GM23338 (cell line): ENCODE data around the gene ZMYM4. TPM values are rescaled to one million over a fixed set of nuclear protein-coding genes. Genes with fewer than 3 reads are reported as not detected.

ENCODE experiments used
- ATAC-seq: fragments of 200-7000 bp; cut with Tn5 transposase; 3 replicates; pipeline ENCODE4 v1.9.1; 2020
- DNase-seq: peaks from one replicate; pipeline ENCODE4 v3.0.0-alpha.2; 2015; ENCODE audit warnings: low spot score
- H2AFZ ChIP-seq: fragments of 200-600 bp; sonication (generic); 2 replicates; pipeline ENCODE4 v1.8.0; 2016; ENCODE audit warnings: antibody characterized with exemption, mild to moderate bottlenecking, moderate library complexity
- H3F3A ChIP-seq: fragments of 200-600 bp; sonication (generic); replicated peaks from 2 replicates; pipeline ENCODE4 v1.8.0; 2017; ENCODE audit warnings: antibody characterized with exemption, mixed run types, low read depth
- H3K27ac ChIP-seq: fragments of 200-600 bp; sonication (generic); 2 replicates; pipeline ENCODE4 v1.6.1; 2016; ENCODE audit warnings: low read depth
- H3K27me3 ChIP-seq: fragments of 200-600 bp; sonication (generic); 2 replicates; pipeline ENCODE4 v1.8.0; 2016; ENCODE audit warnings: mild to moderate bottlenecking, mixed run types, moderate library complexity; ENCODE audit not compliant: insufficient read depth
- H3K36me3 ChIP-seq: fragments of 200-600 bp; sonication (generic); 2 replicates; pipeline ENCODE4 v1.8.0; 2016; ENCODE audit warnings: mild to moderate bottlenecking; ENCODE audit not compliant: insufficient read depth
- H3K4me1 ChIP-seq: fragments of 200-600 bp; sonication (generic); 2 replicates; pipeline ENCODE4 v1.8.0; 2016; ENCODE audit warnings: mild to moderate bottlenecking, moderate library complexity; ENCODE audit not compliant: insufficient read depth
- H3K4me2 ChIP-seq: fragments of 200-600 bp; sonication (generic); 2 replicates; pipeline ENCODE4 v1.7.1; 2017; ENCODE audit warnings: mixed run types
- H3K4me3 ChIP-seq: fragments of 200-600 bp; sonication (generic); 2 replicates; pipeline ENCODE4 v1.6.1; 2016; ENCODE audit warnings: mixed run types
- H3K79me2 ChIP-seq: fragments of 200-600 bp; sonication (generic); replicated peaks from 2 replicates; pipeline ENCODE4 v1.8.0; 2017; ENCODE audit warnings: mild to moderate bottlenecking; ENCODE audit not compliant: insufficient read depth
- H3K9me2 ChIP-seq: fragments of 200-600 bp; sonication (generic); 2 replicates; pipeline ENCODE4 v1.8.0; 2017; ENCODE audit not compliant: insufficient read depth
- H4K20me1 ChIP-seq: fragments of 200-600 bp; sonication (generic); replicated peaks from 2 replicates; pipeline ENCODE4 v1.8.0; 2017; ENCODE audit warnings: mild to moderate bottlenecking; ENCODE audit not compliant: insufficient read depth
- H3K27ac Mint-ChIP-seq: 2 replicates; pipeline ENCODE4 v1.8.0; 2020; ENCODE audit warnings: inconsistent platforms, mild to moderate bottlenecking, moderate library complexity, mixed read lengths
- H3K27me3 Mint-ChIP-seq: 3 replicates; pipeline ENCODE4 v1.8.0; 2022; ENCODE audit warnings: low read depth, mild to moderate bottlenecking, moderate library complexity, mixed read lengths, inconsistent platforms; ENCODE audit not compliant: insufficient read depth, poor library complexity
- H3K36me3 Mint-ChIP-seq: 3 replicates; pipeline ENCODE4 v1.8.0; 2021; ENCODE audit warnings: low read depth, mild to moderate bottlenecking, inconsistent platforms, moderate library complexity, mixed read lengths
- H3K4me1 Mint-ChIP-seq: 3 replicates; pipeline ENCODE4 v1.8.0; 2020; ENCODE audit warnings: mild to moderate bottlenecking, inconsistent platforms, mixed read lengths
- H3K4me3 Mint-ChIP-seq: 3 replicates; pipeline ENCODE4 v1.8.0; 2021; ENCODE audit warnings: moderate library complexity, mild to moderate bottlenecking, inconsistent platforms, mixed read lengths
- H3K9me3 Mint-ChIP-seq: 3 replicates; pipeline ENCODE4 v1.8.0; 2020; ENCODE audit warnings: moderate library complexity, mild to moderate bottlenecking, inconsistent platforms, mixed read lengths
- CREB1 ChIP-seq: fragments of 250-450 bp; sonication (Bioruptor Pico); IDR thresholded peaks from 2 replicates; pipeline ENCODE4 v1.5.0; 2020; ENCODE audit warnings: low read depth, mild to moderate bottlenecking, moderate library complexity
- CTCF ChIP-seq, 2 experiments: fragments of 200-600 bp in 1 of 2; sonication (generic) in 1 of 2; conservative IDR thresholded peaks; 2 replicates each; pipeline versions ENCODE4 v1.5.1 to v1.6.1; 2016 to 2017; ENCODE audit warnings: antibody characterized with exemption in 2 of 2, low read depth in 2 of 2, mild to moderate bottlenecking in 2 of 2, moderate library complexity in 1 of 2
- EZH2 ChIP-seq: fragments of 200-600 bp; sonication (generic); IDR thresholded peaks from one replicate; pipeline ENCODE4 v1.8.0; 2017; ENCODE audit warnings: antibody characterized with exemption, mild to moderate bottlenecking, low read depth; ENCODE audit not compliant: unreplicated experiment
- EZH2phosphoT487 ChIP-seq: fragments of 200-600 bp; sonication (generic); IDR thresholded peaks from one replicate; pipeline ENCODE4 v1.8.1; 2018; ENCODE audit warnings: antibody characterized with exemption; ENCODE audit not compliant: unreplicated experiment
- JUNB ChIP-seq: IDR thresholded peaks from one replicate; pipeline ENCODE4 v1.6.1; 2016; ENCODE audit warnings: antibody characterized with exemption; ENCODE audit not compliant: unreplicated experiment
- NANOG ChIP-seq: IDR thresholded peaks from 2 replicates; pipeline ENCODE4 v1.6.1; 2016; ENCODE audit warnings: antibody characterized with exemption, borderline replicate concordance
- POLR2AphosphoS5 ChIP-seq: IDR thresholded peaks from 2 replicates; pipeline ENCODE4 v1.6.1; 2016; ENCODE audit warnings: antibody characterized with exemption, low read depth
- REST ChIP-seq: IDR thresholded peaks from one replicate; pipeline ENCODE4 v1.6.1; 2018; ENCODE audit warnings: antibody characterized with exemption; ENCODE audit not compliant: unreplicated experiment
- STAT1 ChIP-seq: IDR thresholded peaks from one replicate; pipeline ENCODE4 v1.6.1; 2016; ENCODE audit warnings: antibody characterized with exemption; ENCODE audit not compliant: unreplicated experiment
- ZNF114 ChIP-seq: fragments of 250-450 bp; sonication (Bioruptor Pico); IDR thresholded peaks from 2 replicates; pipeline ENCODE4 v1.5.0; 2020; ENCODE audit warnings: mild to moderate bottlenecking, moderate library complexity
- ZNF331 ChIP-seq: fragments of 250-450 bp; sonication (Bioruptor Pico); IDR thresholded peaks from 2 replicates; pipeline ENCODE4 v1.5.0; 2020; ENCODE audit warnings: low read depth, mild to moderate bottlenecking, moderate library complexity
- ZNF462 ChIP-seq: fragments of 250-450 bp; sonication (Bioruptor Pico); IDR thresholded peaks from 2 replicates; pipeline ENCODE4 v1.5.0; 2020; ENCODE audit warnings: mild to moderate bottlenecking, moderate library complexity
- polyA plus RNA-seq: library from polyadenylated mRNA; unstranded; fragments of >200 nt; fragmentation: Nextera tagmentation; extraction: Ambion mirVana; gene quantifications from 2 replicates; pipeline ENCODE4 v1.2.1, GENCODE V29; 2016
- total RNA-seq: library from RNA; depleted of rRNA; stranded (reverse); fragments of >200 nt; shearing (Covaris generic); gene quantifications from 2 replicates; pipeline ENCODE4 v1.2.3, GENCODE V29; 2014
- TF ChIP-seq, protein P1 (sequence below): IDR thresholded peaks from 2 replicates; pipeline ENCODE4 v1.6.1; 2016; ENCODE audit warnings: antibody characterized with exemption

The ZMYM4 gene
- total and polyA plus RNA-seq, 2 experiments from 2014 or later, result 65.4 to 68.5 TPM

DNA sequence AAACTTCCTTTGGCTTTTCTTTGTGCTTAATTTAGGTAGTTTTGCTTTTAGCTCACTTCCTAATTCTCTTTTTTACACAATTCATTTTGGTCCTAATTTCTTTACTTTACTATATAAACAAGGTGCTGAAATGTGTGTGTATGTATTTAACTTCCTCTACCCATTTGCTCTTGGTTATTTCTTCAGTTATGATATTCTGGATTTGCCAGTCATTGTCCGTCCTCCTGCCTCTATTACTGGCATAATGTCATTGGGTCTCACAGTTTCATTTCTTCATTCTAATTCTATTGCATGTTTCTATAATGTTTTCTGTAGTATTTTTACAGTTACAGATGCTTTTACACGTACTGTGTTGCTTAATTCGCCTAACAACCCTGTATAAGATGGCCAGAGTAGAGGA, 96.2 kb downstream of the ZMYM4 start:
- ATAC-seq (no peak), DNase-seq (no peak)
- H3K9me2 ChIP-seq, result no peaks in the 10 kb centered on the region
- H3F3A ChIP-seq, result no peaks in the 10 kb centered on the region
- H3K27me3 ChIP-seq, result no peaks in the 10 kb centered on the region
- Mint-ChIP-seq H3K27me3 (no peaks in the 10 kb centered on the region), H3K4me1 (peaks cover 32% of the 10 kb centered on the region), H3K9me3 (no peaks in the 10 kb centered on the region), H3K27ac (no peak overlapping the region), H3K4me3 (no peak overlapping the region), H3K36me3 (peaks cover 24% of the 10 kb centered on the region)
- H3K27ac ChIP-seq, result peak overlapping the region; percentile 1; the same call in 1 of the 2 replicates
- H4K20me1 ChIP-seq, result no peaks in the 10 kb centered on the region
- no peaks in the 10 kb centered on the region for H3K36me3 ChIP-seq
- no peak overlapping the region for H2AFZ ChIP-seq
- no peak overlapping the region for H3K4me3 ChIP-seq
- H3K4me2 ChIP-seq, result no peak overlapping the region
- TF ChIP-seq POLR2AphosphoS5, result no peak
- no peak for TF ChIP-seq JUNB
- no peak for TF ChIP-seq ZNF114
- no peak for TF ChIP-seq STAT1
- no peak for TF ChIP-seq CTCF (conservative IDR thresholded peaks at IDR 0.05; ENCODE audit: low read depth in 2 of 2)
- no peak for TF ChIP-seq ZNF462 (CRISPR knock-in tag)
- no peak for TF ChIP-seq REST
- TF ChIP-seq CREB1 (CRISPR knock-in tag), result no peak
- no peak for TF ChIP-seq EZH2phosphoT487
- no peak for TF ChIP-seq ZNF331
- TF ChIP-seq EZH2, result no peak
- TF ChIP-seq, protein P1, sequence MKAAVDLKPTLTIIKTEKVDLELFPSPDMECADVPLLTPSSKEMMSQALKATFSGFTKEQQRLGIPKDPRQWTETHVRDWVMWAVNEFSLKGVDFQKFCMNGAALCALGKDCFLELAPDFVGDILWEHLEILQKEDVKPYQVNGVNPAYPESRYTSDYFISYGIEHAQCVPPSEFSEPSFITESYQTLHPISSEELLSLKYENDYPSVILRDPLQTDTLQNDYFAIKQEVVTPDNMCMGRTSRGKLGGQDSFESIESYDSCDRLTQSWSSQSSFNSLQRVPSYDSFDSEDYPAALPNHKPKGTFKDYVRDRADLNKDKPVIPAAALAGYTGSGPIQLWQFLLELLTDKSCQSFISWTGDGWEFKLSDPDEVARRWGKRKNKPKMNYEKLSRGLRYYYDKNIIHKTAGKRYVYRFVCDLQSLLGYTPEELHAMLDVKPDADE, result no peak
- no peak for TF ChIP-seq NANOG
- H3K79me2 ChIP-seq, result peaks cover 11% of the 10 kb centered on the region; the same call in 1 of the 2 replicates
- H3K4me1 ChIP-seq, result peaks cover 27% of the 10 kb centered on the region
